NCI-H2196 (cell line): Measurements from ENCODE around the gene DGKG.

Experiments
- DNase-seq: peaks from one replicate; lab custom pipeline; 2025; ENCODE audit not compliant: unreplicated experiment; lab: John Stamatoyannopoulos, UW

DGKG gene

DNA sequence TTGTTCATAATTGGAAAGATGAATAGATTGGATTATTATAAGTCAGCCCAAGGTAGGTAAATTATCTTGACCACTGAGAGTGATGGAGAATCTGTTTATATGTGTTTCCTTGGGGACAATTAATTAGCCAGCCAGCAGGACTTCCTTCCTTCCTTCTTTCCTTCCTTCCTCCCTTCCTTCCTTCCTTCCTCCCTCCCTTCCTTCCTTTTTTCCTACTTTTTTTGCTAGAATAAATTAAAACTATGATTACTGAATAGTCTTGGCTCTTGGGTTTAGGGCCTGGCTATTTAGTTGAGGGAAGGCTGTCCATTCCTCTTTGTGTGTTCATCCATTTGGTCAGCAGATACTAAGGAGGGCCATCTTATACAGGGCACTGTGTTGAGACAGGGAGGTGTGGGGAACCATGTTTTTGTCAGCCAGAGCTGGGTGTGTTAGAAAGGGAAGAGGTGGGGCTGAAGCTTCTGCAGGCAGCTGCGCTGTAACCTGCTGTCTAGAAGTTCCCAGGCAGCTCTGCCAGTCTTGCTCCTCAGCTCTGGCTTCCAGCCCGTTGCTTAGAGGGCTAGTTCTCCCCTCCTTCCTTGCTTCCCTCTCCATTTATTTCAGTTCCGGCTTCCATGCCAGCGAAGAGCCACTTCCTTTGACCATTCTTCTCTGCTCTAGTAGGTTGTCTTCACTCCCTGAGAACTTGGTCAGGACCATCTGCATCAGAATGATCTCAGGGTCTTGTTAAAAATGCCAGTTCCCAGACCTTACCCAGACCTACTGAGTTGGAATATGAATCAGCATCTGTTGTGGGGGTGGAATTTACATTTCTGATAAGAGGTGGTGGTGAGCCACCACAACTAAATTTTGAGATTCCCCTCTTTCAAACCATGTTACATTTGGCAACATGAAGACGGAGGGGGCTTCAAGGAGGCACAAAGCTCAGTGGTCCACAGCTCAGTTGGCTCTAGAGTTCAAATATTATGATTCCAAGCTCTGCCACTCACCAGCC lies 113.9 kb downstream of the DGKG start:
- DNase-seq, result no peak

- no peak for DNase-seq
These were observed 115.1 kb downstream of the DGKG start for GRCh38 chr3:186246941-186247340.

DNA sequence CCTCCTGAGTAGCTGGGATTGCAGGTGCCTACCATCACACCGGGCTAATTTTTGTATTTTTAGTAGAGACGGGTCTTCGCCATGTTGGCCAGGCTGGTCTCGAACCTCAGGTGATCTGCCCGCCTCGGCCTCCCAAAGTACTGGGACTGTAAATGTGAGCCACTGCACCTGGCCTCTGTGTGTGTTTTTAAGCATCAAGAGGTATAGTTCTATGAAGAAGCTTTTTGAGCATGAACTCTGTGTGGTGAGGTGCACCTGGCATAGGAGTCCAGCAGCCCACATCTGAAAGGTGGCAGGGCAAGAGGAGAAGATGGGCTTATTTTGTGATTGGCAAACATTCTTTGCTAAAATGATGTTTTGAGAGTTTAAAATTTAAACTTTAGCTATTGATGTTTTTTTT lies 118.0 kb downstream of the DGKG start:
- no peak for DNase-seq

DNA sequence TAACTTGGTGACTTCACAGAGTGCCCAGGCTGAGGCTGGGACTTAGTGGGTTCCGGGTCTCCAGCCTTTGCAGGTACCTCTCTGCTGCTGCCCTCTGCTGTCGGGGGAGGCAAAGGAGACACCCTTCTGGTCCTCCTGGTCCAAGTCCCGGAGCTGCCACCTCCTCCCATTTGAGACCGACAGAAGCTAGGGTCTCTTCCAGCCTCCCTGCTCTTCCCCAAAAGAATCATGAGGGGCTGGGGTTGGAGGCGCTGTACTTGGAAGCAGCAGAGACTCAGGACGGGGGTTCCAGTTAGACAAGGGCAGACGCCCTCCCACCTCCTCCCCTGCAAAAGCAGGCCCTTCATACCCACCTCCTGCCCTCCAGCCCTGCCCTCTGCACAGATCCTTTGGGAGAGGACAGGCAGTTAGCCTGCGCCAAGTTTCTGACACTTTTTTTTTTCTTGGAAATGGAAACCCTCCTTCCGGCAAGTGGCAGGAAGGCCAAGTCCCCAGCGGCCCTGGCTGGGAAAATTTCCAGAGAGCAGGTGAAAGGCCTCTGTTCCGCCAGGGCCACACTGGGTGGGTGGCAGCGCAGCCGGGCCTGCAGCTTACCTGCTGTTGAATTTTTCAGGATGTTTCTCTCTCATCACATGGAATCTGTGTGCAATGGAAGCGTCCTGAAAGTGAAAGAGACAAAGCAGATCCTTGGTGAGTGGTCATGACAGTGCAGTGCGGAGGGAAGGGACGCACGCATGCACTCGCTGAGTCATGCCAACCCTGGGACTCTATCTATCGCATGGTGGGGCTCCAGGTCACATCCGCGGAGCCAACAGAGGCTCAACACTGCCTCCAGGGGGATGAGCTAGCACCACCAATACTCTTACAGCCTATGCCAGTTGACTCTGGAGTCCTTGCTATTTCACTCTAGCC lies 119.9 kb downstream of the DGKG start:
- peak; percentile 76 for DNase-seq

DNA sequence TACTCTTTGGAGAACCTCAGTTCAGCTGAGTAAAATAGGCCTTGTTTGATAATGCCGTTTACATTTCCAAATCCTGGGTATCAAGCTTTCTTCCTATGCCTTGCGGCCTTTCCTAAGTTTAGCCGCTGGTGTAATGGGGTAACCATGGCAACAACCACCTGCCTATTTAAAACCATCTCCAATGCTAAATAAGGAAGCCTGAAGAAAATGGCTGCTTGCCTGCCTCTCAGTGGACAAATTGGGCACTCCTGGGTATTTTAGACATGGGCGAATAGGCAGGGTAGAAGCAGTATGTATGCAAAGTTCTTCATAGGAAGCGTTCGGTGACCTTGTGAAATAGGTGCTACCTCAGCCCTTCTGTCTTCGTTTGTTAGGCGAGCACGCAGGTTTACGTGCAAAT lies 122.7 kb downstream of the DGKG start:
- peak; percentile 95 for DNase-seq

GRCh38 chr3:186237915-186238314 lies 124.1 kb downstream of the DGKG start:
- no peak for DNase-seq

DNA sequence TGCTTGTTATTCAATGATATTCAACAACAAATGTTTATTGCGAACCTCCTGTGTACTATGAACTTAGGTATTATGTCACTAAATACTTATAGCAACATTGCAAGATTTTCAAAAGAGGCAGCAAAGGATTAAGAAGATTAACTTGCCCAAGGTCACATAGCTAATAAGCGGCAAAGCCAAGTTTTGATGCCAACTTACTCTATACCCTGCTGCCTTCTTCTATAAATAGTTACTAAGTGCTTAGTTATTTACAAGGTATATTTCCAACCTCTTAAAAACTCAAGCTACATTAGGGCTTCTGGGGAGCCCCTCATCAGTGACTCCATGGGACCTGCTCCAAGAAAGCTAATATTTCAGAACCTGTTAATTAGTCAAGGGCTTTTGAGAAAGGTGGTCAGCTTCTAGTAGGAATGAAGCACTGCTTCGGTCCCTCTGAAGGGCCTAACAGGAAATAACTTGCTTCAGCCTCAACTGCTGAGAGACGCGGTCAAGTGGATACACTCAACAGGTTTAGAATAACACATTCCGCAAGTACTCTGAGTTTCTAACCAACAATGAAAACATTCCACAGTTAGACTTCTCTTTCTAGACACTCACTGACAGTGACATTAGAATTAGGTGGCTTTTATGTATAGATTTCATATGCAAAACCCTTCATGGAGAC lies 125.5 kb downstream of the DGKG start:
- no peak for DNase-seq

GRCh38 chr3:186235554-186235953 lies 126.5 kb downstream of the DGKG start:
- no peak for DNase-seq

GRCh38 chr3:186234152-186234551 lies 127.9 kb downstream of the DGKG start:
- DNase-seq, result no peak

DNA sequence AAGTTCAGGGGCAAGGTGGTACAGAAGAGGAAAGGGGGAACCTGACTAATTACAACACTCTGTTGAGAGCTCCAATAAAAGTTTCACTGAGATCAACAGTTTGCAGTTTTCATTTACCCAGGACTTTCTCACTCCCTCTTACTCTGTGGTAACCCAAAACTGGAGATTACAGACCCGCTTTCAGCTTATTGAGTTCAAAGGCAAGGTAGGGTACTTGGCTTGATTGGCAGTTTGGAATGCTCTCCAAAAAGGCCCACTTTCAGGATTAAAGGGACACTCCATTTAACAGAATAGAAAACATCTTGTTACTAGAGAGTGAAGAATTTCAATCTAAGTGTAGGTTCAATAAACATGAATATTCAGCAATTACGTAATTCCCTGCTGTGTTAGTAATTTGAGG lies 135.6 kb downstream of the DGKG start:
- no peak for DNase-seq

GRCh38 chr3:186225603-186226002 lies 136.4 kb downstream of the DGKG start:
- no peak for DNase-seq

GRCh38 chr3:186224041-186224610 lies 137.9 kb downstream of the DGKG start:
- no peak for DNase-seq

DNA sequence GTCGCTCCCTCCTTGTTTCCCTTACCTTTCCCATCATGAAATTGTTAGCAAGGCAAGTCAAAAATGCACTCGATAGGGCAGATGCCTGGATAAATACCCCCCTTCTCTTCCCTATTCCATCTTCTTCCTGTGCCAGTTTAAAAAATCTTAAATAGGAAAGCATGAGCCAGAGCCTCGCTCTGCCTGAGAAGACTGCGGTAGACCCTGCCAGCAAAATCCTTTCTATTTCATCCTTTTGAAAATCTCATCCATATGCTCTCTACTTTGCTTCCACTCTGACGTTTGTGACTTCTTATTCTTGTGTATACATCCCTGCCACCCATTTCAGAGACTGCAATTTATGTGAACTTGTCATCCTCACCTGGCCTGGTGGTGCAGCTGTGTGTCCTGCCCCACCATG lies 138.6 kb downstream of the DGKG start:
- DNase-seq, result no peak

DNA sequence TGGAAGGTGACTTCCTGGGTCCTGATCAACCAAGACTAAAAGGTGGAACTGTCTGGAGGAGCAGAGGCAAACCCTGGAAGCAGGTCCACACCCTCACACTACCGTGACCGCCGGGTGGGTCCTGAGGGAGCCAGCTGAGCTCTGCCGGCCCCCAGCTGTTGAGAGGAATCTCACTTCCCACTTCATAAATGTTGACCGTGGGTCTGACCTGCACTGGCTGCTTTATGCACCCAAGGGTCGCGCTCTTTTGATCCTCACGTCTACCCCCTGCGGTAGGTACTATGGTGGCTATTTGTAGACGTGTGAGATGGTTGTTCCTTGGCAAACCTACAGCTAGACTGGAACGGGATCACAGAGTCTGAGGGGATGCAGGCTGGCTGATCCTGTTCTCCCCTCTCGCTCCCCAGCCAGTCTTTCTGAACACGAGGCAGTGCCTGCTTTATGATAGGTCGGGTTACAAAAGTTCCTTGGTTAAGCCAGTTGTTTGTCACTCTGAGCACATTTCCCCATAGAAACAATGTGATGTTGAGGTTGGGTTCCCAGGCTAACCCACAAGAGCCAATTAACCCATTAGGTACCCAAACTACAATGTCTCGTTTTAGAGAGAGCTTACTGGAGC lies 140.2 kb downstream of the DGKG start:
- no peak for DNase-seq

DNA sequence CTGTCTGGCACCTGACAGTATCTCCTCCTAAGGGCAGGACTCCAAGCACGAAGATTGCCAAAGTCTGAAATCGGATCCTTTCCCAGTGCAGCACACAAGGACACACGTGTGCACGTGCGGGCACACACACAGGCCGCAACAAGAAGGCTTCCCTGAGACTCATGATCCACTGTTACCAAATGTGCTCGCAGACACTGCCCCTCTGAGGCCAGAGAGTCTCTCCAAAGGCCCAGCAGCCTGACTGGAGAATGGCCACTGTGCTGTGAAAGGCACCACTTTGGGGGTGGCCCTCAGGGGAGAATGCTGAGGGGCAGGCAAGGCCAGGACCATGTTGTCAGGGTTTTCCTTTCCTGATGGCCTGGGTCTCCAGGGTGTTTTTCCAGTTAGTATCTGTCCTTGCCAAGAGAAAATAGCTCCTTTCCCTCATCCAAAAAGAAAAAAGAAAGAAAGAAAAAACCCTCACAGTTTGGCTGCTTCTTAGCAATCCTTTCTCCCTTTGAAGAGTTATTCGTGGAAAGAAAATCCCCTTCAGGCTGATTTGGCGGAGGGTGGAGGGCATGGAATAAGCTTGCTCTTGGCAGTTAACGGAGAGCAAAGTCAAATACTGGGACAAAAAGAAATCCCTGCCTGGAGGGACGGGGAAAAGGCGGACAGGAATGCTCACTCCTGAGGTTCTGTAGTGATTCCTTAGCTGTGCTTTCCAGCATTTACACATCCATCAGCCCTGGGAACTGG lies 141.0 kb downstream of the DGKG start:
- no peak for DNase-seq

- no peak for DNase-seq
These were observed 141.7 kb downstream of the DGKG start for GRCh38 chr3:186220365-186220764.

DNA sequence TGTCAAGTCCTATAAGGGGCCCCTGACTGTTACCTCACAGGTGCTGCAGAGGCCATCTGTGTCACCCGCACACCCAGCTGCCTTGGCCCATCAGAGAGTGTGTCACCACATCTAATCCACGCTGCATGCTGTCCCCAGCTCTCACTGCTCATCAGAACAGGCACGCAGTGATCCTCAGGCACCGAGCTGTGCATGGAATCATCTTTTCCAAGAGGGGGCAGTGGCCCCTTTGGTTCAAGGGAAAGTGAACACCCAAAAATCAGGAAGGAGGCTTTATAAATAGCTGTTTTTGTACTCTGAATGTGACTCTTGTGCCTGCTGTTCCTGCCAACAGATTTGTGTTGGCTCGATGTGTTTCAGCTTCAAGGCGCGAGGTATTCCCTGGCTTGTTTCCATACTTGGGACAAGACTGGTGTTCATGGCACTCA lies 142.8 kb downstream of the DGKG start:
- DNase-seq, result no peak

DNA sequence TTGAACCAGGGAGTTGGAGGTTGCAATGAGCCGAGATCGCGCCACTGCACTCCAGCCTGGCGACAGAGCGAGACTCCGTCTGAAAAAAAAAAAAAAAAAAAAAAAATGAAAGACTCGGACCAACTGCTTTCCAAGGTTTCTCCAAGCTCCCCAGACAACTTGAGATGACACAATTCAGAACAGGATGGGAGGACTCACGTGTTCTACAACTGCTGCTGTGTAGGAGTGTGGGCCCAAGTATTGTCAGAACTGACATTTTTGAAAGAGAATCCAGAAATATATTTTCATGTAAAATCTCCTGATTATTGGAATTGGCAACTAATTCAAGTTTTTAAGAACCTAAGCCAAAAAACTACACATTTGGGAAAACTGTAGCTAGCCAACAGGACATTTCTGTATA lies 143.6 kb downstream of the DGKG start:
- DNase-seq, result no peak

GRCh38 chr3:186217820-186218164 lies 144.2 kb downstream of the DGKG start:
- DNase-seq, result peak; percentile 26
